Peyer's patch (tissue), 4 donors: Measurements from ENCODE around the gene NCOA5. TPM values are rescaled to one million over a fixed set of nuclear protein-coding genes. Genes with fewer than 3 reads are reported as not detected.

Experiments used
- DNase-seq, 3 donors: peaks; one replicate each; pipeline ENCODE4 v3.0.0-alpha.2; 2017 to 2019
- H3K27ac ChIP-seq, 4 donors: fragments of 200-600 bp; sonication (generic); one replicate each; pipeline ENCODE4 v1.5.1; 2016 to 2019
- H3K27me3 ChIP-seq, 2 donors: fragments of 200-600 bp; sonication (generic); one replicate each; pipeline ENCODE4 v1.5.1; 2019
- H3K36me3 ChIP-seq, 3 donors: fragments of 200-600 bp; sonication (generic); one replicate each; pipeline ENCODE4 v1.5.1; 2016 to 2019
- H3K4me1 ChIP-seq, 4 donors: fragments of 200-600 bp; sonication (generic); one replicate each; pipeline ENCODE4 v1.5.1; 2016 to 2019
- H3K4me3 ChIP-seq, 4 donors: fragments of 200-600 bp; sonication (generic); 1 replicate in 3 of 4; 2 replicates in 1 of 4; pipeline ENCODE4 v1.5.1; 2016 to 2019; ENCODE audit warnings: mild to moderate bottlenecking in 1 of 4
- H3K9me3 ChIP-seq, 4 donors: fragments of 200-600 bp; sonication (generic); one replicate each; pipeline ENCODE4 v1.5.1; 2016 to 2019; ENCODE audit warnings: mild to moderate bottlenecking in 1 of 4
- CTCF ChIP-seq, 6 experiments: fragments of 450-650 bp in 4 of 6; fragments of 200-600 bp in 2 of 6; sonication (generic) in 1 of 6; IDR thresholded peaks; one replicate each; pipeline ENCODE4 v1.5.1; 2017 to 2019; ENCODE audit warnings: antibody characterized with exemption in 6 of 6, mild to moderate bottlenecking in 3 of 6, moderate library complexity in 1 of 6
- POLR2A ChIP-seq, 2 donors: fragments of 450-650 bp; IDR thresholded peaks; one replicate each; pipeline ENCODE4 v1.5.1; 2017; ENCODE audit warnings: antibody characterized with exemption in 2 of 2, mild to moderate bottlenecking in 2 of 2, moderate library complexity in 2 of 2
- total RNA-seq, 4 donors: library from RNA; depleted of rRNA; stranded (reverse); fragments of >200 nt; gene quantifications; one replicate each; pipeline ENCODE4 v1.1.0, GENCODE V29; 2016

Gene NCOA5
- total RNA-seq, 4 donors from 2014 or later, result 20.5 to 65.2 (median 24.9) TPM

DNA sequence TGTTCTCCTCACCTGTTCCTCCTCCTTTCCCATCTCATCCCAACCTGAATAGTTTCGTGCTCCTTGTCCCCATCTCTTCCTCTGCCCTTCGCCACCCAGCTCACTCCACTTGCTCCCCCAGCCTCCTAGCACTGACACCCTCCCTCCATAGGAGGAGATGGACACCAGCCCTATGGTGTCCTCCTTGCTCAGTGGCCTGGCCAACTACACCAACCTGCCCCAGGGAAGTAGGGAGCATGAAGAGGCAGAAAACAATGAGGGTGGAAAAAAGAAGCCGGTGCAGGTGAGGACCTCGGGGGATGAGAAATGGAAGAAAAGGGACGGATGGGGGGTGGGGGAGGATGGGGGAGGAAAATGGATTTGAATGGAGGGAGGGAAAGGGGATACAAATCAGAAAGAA, 54.5 kb downstream of the NCOA5 start:
- H3K27ac ChIP-seq, result no peak overlapping the region
- H3K9me3 ChIP-seq, result no peaks in the 10 kb centered on the region
- no peak overlapping the region for H3K4me3 ChIP-seq
- no peak for DNase-seq
- no peak for TF ChIP-seq CTCF (IDR thresholded peaks at IDR 0.05)
- TF ChIP-seq POLR2A (IDR thresholded peaks at IDR 0.05), result no peak
- H3K36me3 ChIP-seq, result no peaks in the 10 kb centered on the region
- H3K27me3 ChIP-seq, result peaks cover 0 to 10% of the 10 kb centered on the region in 2 donors
- H3K4me1 ChIP-seq, result no peaks in the 10 kb centered on the region

DNA sequence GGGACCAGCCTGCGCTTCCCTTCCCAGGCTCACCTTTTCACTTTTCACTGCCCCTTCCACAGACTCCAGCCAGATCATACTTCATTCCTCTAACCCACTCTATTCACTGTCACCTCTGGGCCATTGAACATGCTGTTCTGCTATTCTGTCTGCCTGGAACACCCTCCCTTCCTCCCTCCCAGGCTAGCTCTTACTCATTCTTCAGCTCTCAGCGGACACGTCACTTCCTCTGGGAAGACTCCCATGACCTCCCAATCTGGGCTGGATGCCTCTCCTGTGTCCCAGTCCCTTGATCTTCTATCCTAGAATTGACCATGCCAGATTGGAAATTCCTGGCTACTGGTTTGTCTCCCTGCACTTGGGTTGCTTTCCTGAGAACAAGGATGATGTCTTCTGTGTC, 55.7 kb downstream of the NCOA5 start:
- DNase-seq, result no peak
- Histone ChIP-seq H3K4me1 (no peaks in the 10 kb centered on the region), H3K27ac (no peak overlapping the region), H3K4me3 (no peak overlapping the region), H3K36me3 (no peaks in the 10 kb centered on the region), H3K27me3 (peaks cover 0 to 17% of the 10 kb centered on the region in 2 donors), H3K9me3 (no peaks in the 10 kb centered on the region)
- TF ChIP-seq POLR2A (IDR thresholded peaks at IDR 0.05) (no peak), CTCF (IDR thresholded peaks at IDR 0.05) (no peak)

- Histone ChIP-seq H3K4me1 (no peaks in the 10 kb centered on the region), H3K27me3 (peaks cover 0 to 19% of the 10 kb centered on the region in 2 donors), H3K9me3 (no peaks in the 10 kb centered on the region), H3K4me3 (no peak overlapping the region), H3K36me3 (no peaks in the 10 kb centered on the region), H3K27ac (no peak overlapping the region)
- no peak for TF ChIP-seq CTCF (IDR thresholded peaks at IDR 0.05)
- DNase-seq, result no peak
These were observed 58.0 kb downstream of the NCOA5 start for GRCh38 chr20:46031701-46032254.

GRCh38 chr20:46031014-46031569, 58.7 kb downstream of the NCOA5 start:
- TF ChIP-seq POLR2A (IDR thresholded peaks at IDR 0.05) (no peak), CTCF (IDR thresholded peaks at IDR 0.05) (no peak)
- no peaks in the 10 kb centered on the region for H3K4me1 ChIP-seq
- peaks cover 0 to 19% of the 10 kb centered on the region in 2 donors for H3K27me3 ChIP-seq
- DNase-seq, result no peak
- H3K36me3 ChIP-seq, result no peaks in the 10 kb centered on the region
- no peak overlapping the region for H3K27ac ChIP-seq
- no peak overlapping the region for H3K4me3 ChIP-seq
- no peaks in the 10 kb centered on the region for H3K9me3 ChIP-seq

- Histone ChIP-seq H3K9me3 (no peaks in the 10 kb centered on the region), H3K27ac (no peak overlapping the region), H3K36me3 (no peaks in the 10 kb centered on the region), H3K4me1 (no peaks in the 10 kb centered on the region), H3K4me3 (no peak overlapping the region), H3K27me3 (peaks cover 0 to 19% of the 10 kb centered on the region in 2 donors)
- DNase-seq, result no peak
- TF ChIP-seq POLR2A (IDR thresholded peaks at IDR 0.05) (no peak), CTCF (IDR thresholded peaks at IDR 0.05) (no peak)
These were observed 59.3 kb downstream of the NCOA5 start for GRCh38 chr20:46030284-46031013.
